ENCODE measurements around the gene HOXA7. TPM values are rescaled to one million over a fixed set of nuclear protein-coding genes. Genes with fewer than 3 reads are reported as not detected.

HOXA7 gene
- total RNA-seq, 6 experiments from 2014 or later: not detected

GRCh38 chr7:27156916-27157701 lies 634 bp upstream of the HOXA7 start:
- H3K27ac ChIP-seq: no peak overlapping the region
- H3K4me3 ChIP-seq: no peak overlapping the region
- DNase-seq (peak in 1 of 3 donors; percentile 28), ATAC-seq (no peak)
- H3K9me3 ChIP-seq: no peaks in the 10 kb centered on the region
- TF ChIP-seq CTCF (IDR thresholded peaks at IDR 0.05): no peak
- TF ChIP-seq POLR2A (IDR thresholded peaks at IDR 0.05): no peak
- intact Hi-C loops (cut with DNase I): loop anchor here (5.0 to 10.0 kb wide), 2 partner anchors 480 to 782 kb away; no protein-coding TSS in a partner anchor
- 11% methylated on average over 15 of the region's 30 CpGs for WGBS (ENCODE audit: insufficient coverage, low coverage, low lambda C conversion rate, missing lambda C conversion rate)
- H3K36me3 ChIP-seq: no peaks in the 10 kb centered on the region
- H3K27me3 ChIP-seq: peaks cover 32 to 57% of the 10 kb centered on the region in 2 donors
- H3K4me1 ChIP-seq: peaks cover 0 to 15% (median 6%) of the 10 kb centered on the region in 4 donors

DNA sequence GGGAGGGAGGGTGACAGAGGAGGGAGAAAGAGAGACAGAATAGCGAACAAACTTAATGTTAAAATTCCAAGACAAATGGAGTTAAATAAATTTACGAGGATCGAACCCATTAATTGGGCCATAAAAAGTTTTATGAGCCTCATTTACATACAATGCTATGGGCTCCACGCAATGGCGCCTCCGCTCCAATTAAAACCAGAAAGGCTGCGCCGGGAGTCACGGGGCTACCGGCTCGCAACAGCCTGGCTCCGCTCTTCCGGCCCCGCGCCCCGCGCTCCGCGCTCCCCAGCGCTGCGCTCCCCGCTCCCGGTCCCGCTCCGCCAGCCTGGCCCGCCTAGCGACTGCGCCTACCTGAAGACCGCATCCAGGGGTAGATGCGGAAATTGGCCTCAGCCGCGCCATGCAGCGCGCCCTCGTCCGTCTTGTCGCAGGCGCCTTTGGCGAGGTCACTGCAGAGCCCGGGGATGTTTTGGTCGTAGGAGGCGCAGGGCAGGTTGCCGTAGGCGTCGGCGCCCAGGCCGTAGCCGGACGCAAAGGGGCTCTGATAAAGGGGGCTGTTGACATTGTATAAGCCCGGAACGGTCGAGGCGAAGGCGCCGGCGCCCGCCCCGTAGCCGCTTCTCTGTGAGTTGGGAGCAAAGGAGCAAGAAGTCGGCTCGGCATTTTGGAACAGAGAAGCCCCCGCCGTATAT lies 513 bp downstream of the HOXA7 start:
- H3K9me3 ChIP-seq: no peaks in the 10 kb centered on the region
- 0% methylated on average over 14 of the region's 63 CpGs for WGBS (ENCODE audit: insufficient coverage, low coverage, low lambda C conversion rate, missing lambda C conversion rate)
- H3K27ac ChIP-seq: no peak overlapping the region
- no peaks in the 10 kb centered on the region for H3K36me3 ChIP-seq
- peak in 1 of 3 donors; percentile 34 for DNase-seq
- no peak for ATAC-seq
- peaks cover 32 to 66% of the 10 kb centered on the region in 2 donors for H3K27me3 ChIP-seq
- H3K4me3 ChIP-seq: no peak overlapping the region
- peaks cover 0 to 15% (median 9%) of the 10 kb centered on the region in 4 donors for H3K4me1 ChIP-seq
- no peak for TF ChIP-seq POLR2A (IDR thresholded peaks at IDR 0.05)
- TF ChIP-seq CTCF (IDR thresholded peaks at IDR 0.05): no peak
- intact Hi-C loops (cut with DNase I): loop anchor here (5.0 to 10.0 kb wide), 2 partner anchors 479 to 781 kb away; no protein-coding TSS in a partner anchor

DNA sequence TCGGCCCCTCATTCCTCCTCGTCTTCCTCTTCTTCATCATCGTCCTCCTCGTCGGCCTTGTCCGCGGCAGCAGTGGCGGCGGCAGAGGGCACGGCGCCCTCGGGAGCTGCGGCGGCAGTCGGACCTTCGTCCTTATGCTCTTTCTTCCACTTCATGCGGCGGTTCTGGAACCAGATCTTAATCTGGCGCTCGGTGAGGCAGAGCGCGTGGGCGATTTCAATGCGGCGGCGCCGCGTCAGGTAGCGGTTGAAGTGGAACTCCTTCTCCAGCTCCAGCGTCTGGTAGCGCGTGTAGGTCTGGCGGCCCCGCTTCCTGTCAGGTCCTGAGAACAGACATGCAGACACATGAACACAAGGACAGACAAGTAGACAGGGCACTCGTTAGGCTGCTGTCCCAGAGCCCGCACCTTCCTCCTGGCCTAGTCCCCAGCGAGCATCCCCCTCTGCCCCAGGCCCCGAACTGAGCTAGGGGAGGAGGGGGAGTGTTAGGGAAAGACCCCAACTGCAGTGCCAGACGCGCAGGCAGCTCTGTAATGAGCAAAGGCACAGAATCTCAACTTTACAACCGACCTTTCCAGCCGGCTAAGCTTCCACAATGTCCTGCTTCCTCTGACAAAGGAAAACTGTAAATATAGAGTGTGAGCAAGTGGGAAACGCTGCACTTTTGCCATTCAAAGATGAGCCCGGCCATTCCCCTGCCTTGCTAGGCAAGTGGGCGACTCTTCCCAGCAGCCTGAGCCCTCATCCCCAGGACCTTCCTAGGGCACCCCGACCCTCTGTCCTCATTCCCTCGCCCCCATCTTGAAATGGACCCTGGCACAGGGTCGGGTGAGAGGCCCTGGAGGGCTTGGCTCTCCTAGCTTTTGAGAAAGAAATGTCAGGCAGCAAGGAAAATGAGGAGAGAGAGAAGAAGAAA lies 1.3 kb downstream of the HOXA7 start:
- peak in 1 of 3 donors; percentile 28 for DNase-seq
- 15% methylated on average over 38 of the region's 48 CpGs for WGBS (ENCODE audit: insufficient coverage, low coverage, low lambda C conversion rate, missing lambda C conversion rate)
- TF ChIP-seq POLR2A (IDR thresholded peaks at IDR 0.05) (no peak), CTCF (IDR thresholded peaks at IDR 0.05) (no peak)

GRCh38 chr7:27154369-27154768 lies 2.1 kb downstream of the HOXA7 start:
- TF ChIP-seq CTCF (IDR thresholded peaks at IDR 0.05) (no peak), POLR2A (IDR thresholded peaks at IDR 0.05) (no peak)
- no peak for ATAC-seq
- Histone ChIP-seq H3K36me3 (no peaks in the 10 kb centered on the region), H3K27ac (no peak overlapping the region), H3K9me3 (no peaks in the 10 kb centered on the region), H3K27me3 (peaks cover 36 to 70% of the 10 kb centered on the region in 2 donors), H3K4me1 (peaks cover 0 to 7% (median 5%) of the 10 kb centered on the region in 4 donors), H3K4me3 (no peak overlapping the region)
- DNase-seq: peak in 1 of 3 donors; percentile 29
- intact Hi-C loops (cut with DNase I): loop anchor here in 1 of 2 donors (10.0 kb wide), 1 partner anchor 780 kb away; no protein-coding TSS in a partner anchor
- WGBS (ENCODE audit: insufficient coverage, low coverage, low lambda C conversion rate, missing lambda C conversion rate): 11% methylated on average over 5 of the region's 10 CpGs

More for the DNA sequence above, 1.3 kb downstream of the HOXA7 start:
- H3K36me3 ChIP-seq: no peaks in the 10 kb centered on the region
- H3K4me1 ChIP-seq: peaks cover 0 to 8% (median 6%) of the 10 kb centered on the region in 4 donors
- intact Hi-C loops (cut with DNase I): loop anchor here (5.0 to 10.0 kb wide), 2 partner anchors 478 to 780 kb away; no protein-coding TSS in a partner anchor
- H3K9me3 ChIP-seq: no peaks in the 10 kb centered on the region
- H3K4me3 ChIP-seq: no peak overlapping the region
- no peak overlapping the region for H3K27ac ChIP-seq
- H3K27me3 ChIP-seq: peaks cover 35 to 70% of the 10 kb centered on the region in 2 donors
- ATAC-seq: no peak
